Astrocyte of the spinal cord (primary cell): ENCODE results near the gene CXCL6.

Source experiments
- DNase-seq: peaks from one replicate; pipeline ENCODE4 v3.0.0; 2011; ENCODE audit warnings: low read depth, low spot score
- H3K4me3 ChIP-seq: 2 replicates; pipeline ENCODE4 v1.5.1; 2011; ENCODE audit warnings: low read depth, mild to moderate bottlenecking, low read length, moderate library complexity
- in situ Hi-C: cut with HindIII; loops from 2 replicates; pipeline ENCODE4 v1.10.0; 2017; ENCODE audit warnings: low sequenced_read_pairs
- TF ChIP-seq, protein P1 (sequence below): IDR thresholded peaks from 2 replicates; pipeline ENCODE4 v1.5.1; 2012; ENCODE audit warnings: low read depth, mild to moderate bottlenecking, low read length, inconsistent platforms

The CXCL6 gene

DNA sequence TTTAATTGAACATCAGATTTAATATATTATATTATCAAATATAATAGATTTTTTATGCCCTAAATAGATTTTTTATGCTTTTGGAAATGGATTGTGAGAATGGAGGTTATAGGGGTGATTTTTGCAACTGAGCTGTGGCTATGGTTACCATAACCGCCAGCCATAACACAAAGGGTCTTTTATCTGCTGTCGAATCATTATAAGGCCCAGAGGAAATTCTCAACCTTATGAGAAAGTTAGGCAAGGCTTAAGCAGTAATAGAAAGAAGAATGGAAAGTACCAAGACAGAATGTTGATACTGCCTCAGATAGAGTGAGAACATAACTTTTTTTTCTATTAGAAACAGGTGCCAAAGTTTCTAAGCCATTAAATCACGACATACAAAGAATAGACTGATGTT is 26.3 kb upstream of the CXCL6 start:
- DNase-seq, result no peak
- no peak overlapping the region for H3K4me3 ChIP-seq
- TF ChIP-seq, protein P1, sequence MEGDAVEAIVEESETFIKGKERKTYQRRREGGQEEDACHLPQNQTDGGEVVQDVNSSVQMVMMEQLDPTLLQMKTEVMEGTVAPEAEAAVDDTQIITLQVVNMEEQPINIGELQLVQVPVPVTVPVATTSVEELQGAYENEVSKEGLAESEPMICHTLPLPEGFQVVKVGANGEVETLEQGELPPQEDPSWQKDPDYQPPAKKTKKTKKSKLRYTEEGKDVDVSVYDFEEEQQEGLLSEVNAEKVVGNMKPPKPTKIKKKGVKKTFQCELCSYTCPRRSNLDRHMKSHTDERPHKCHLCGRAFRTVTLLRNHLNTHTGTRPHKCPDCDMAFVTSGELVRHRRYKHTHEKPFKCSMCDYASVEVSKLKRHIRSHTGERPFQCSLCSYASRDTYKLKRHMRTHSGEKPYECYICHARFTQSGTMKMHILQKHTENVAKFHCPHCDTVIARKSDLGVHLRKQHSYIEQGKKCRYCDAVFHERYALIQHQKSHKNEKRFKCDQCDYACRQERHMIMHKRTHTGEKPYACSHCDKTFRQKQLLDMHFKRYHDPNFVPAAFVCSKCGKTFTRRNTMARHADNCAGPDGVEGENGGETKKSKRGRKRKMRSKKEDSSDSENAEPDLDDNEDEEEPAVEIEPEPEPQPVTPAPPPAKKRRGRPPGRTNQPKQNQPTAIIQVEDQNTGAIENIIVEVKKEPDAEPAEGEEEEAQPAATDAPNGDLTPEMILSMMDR, result no peak
- in situ Hi-C loops, result no loop called here

DNA sequence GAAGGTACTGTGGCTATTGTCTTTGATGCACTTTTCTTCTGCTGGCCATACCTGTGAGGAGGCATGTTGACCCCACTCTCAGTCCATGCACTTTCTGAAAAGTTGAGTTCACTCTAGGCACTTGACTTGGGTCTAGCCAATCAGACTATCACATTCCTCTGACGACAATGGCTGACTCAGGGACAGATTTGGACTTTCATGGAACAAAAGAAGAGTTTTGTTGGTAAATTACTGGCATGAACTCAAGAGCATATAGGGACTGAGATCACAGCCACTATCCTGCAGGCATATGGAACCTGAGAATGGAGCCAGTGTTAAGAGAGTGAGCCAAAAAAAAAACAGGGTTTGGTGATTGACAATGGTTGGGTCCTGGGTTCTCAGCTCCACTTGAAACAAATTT is 24.6 kb upstream of the CXCL6 start:
- DNase-seq, result no peak
- TF ChIP-seq, protein P1, result no peak
- no peak overlapping the region for H3K4me3 ChIP-seq
- in situ Hi-C loops, result no loop called here

DNA sequence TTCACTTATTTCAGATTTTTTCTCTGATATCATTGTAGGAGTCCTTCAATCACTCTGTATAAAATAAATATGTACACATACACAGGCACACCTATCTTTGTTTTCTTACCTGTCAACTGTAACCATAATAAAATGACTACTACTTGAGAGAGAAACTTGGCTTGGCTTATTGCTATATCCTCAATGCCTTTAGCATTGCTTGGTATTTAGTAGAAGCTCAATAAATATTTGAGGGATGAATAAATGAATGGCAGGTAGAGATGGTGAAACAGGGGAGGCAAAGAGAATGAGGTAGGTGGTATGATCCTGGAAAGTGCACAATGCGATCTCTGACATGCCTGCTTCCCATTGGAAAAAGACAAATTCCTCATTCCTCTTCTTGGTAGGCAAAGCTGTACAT is 21.8 kb upstream of the CXCL6 start:
- DNase-seq, result no peak
- TF ChIP-seq, protein P1, result no peak
- in situ Hi-C loops, result no loop called here
- H3K4me3 ChIP-seq, result no peak overlapping the region

DNA sequence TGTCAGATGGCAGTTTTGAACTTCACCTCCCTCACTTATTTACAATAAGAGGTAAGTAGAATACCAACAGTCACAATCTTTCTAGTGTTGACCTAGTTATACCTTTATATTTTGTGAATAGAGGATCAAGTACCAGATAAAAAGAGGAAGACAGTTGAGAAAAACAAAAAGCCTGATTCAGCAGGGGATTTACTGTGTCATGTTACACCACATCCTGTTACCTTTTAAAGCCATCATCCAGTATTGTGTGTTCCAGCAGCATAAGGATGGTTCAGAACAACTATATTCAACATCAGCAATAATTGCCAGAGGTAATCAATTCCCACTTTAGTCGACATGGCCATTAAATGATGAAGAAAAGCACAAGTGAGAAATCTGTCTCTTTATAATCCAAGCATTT is 21.3 kb upstream of the CXCL6 start:
- peak; percentile 48 for DNase-seq
- TF ChIP-seq, protein P1, result no peak
- H3K4me3 ChIP-seq, result no peak overlapping the region
- in situ Hi-C loops, result no loop called here

DNA sequence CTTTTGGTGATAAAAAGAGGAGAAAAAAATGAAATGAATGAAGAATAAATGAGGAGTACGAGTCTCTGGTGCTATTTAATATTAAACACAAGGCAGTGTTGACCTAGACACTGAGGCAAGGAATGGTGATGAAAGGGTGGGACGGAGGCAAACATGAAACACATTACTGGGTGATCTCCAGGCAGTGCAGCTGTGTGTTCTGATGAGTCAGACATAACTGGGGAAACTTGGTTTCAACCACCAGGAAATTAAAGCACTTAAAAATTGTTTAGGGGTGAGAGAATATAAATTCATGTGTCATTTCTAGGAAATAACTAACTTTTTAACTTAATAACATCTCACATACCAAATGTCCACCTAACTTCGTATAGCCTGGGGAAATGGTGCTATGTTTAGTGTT is 19.7 kb upstream of the CXCL6 start:
- TF ChIP-seq, protein P1, result no peak
- H3K4me3 ChIP-seq, result no peak overlapping the region
- DNase-seq, result peak; percentile 91
- in situ Hi-C loops, result no loop called here

DNA sequence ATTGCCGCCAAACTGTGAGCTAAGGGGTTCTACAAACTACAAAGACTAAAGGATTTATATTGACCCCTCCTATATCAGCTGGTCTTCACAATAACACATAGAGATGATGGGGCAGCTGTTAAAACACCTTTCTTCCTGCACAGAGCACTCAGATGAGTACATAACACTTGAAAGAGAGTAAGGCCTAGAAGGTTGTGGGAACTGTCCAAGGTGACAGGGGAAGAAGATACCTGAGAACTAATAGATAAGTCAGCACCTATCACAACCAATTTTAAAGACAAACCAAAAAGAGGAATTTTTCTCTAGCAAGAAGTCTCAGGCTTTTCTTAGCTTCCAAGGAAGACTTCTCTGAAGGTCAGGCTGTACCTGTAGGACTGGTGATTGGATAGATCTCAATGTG is 19.1 kb upstream of the CXCL6 start:
- no peak overlapping the region for H3K4me3 ChIP-seq
- DNase-seq, result no peak
- TF ChIP-seq, protein P1, result no peak
- in situ Hi-C loops, result no loop called here

DNA sequence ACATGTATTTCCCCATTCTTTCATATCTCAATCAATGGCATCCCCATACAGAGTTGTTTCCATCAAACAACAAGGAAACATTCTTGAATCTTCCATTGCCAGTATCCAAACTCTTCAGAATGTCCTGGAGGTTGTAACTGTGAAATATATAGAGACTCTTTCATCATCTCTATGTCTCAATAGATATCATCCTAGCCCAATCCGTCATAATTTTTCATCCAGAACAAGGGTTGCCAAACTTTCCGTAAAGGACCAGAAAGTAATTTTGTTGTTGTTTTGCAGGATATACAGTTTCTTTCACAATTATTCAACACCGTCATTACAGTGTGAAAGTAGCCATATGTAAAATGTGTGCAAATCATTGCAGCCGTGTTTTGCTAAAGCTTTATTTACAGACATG is 15.2 kb upstream of the CXCL6 start:
- no peak for DNase-seq
- TF ChIP-seq, protein P1, result no peak
- in situ Hi-C loops, result no loop called here
- H3K4me3 ChIP-seq, result no peak overlapping the region
